Karpas-422 (cell line): ENCODE results near the gene CTAG1B. TPM values are rescaled to one million over a fixed set of nuclear protein-coding genes. Genes with fewer than 3 reads are reported as not detected.

Experiments used
- small RNA-seq: library from RNA; depleted of rRNA; stranded (forward); fragments of <200 nt; gene quantifications from one replicate; pipeline ENCODE3, GENCODE V24; 2014
- total RNA-seq: library from RNA; depleted of rRNA; stranded (reverse); fragments of >200 nt; shearing (Covaris generic); gene quantifications from 2 replicates; pipeline ENCODE4 v1.2.3, GENCODE V29; 2014; ENCODE audit warnings: low replicate concordance; rRNA removed

Gene CTAG1B
- total RNA-seq, 1 experiment from 2014 or later = not detected

Small RNA genes within 50 kb of the gene (small RNA-seq; reads per million reads assigned to genes)
- gene AC244090.1 = not detected
- gene AC244107.2 = not detected

Other genes with a start within 250 kb of the CTAG1B start
- gene FLNA, start 244.6 kb downstream of the CTAG1B start, total RNA-seq = 46.3 and 89.6 TPM in 2 replicates
- 19.5 and 20.7 TPM in 2 replicates for gene EMD, start 240.0 kb downstream of the CTAG1B start, total RNA-seq
- gene RPL10, start 220.9 kb downstream of the CTAG1B start, total RNA-seq = 4,110 and 4,432 TPM in 2 replicates
- 17.6 and 30.8 TPM in 2 replicates for gene DNASE1L1, start 210.0 kb downstream of the CTAG1B start, total RNA-seq
- gene TAFAZZIN, start 207.7 kb downstream of the CTAG1B start, total RNA-seq = 22.1 and 39.0 TPM in 2 replicates
- 40.0 and 46.6 TPM in 2 replicates for gene ATP6AP1, start 190.6 kb downstream of the CTAG1B start, total RNA-seq
- 52.7 and 88.3 TPM in 2 replicates for gene GDI1, start 182.1 kb downstream of the CTAG1B start, total RNA-seq
- gene FAM50A, start 175.1 kb downstream of the CTAG1B start, total RNA-seq = 18.9 and 49.5 TPM in 2 replicates
- gene PLXNA3, start 161.0 kb downstream of the CTAG1B start, total RNA-seq = 7.2 and 15.8 TPM in 2 replicates
- gene LAGE3, start 140.0 kb downstream of the CTAG1B start, total RNA-seq = 51.8 and 73.5 TPM in 2 replicates
- 30.4 and 52.2 TPM in 2 replicates for gene UBL4A, start 132.7 kb downstream of the CTAG1B start, total RNA-seq
- gene SLC10A3, start 128.7 kb downstream of the CTAG1B start, total RNA-seq = 30.5 and 32.1 TPM in 2 replicates
- 14.0 and 36.4 TPM in 2 replicates for gene FAM3A, start 103.0 kb downstream of the CTAG1B start, total RNA-seq
- gene G6PD, start 72.4 kb downstream of the CTAG1B start, total RNA-seq = 24.3 and 36.1 TPM in 2 replicates
- gene IKBKG, start 71.7 kb downstream of the CTAG1B start, total RNA-seq = 8.1 and 14.3 TPM in 2 replicates
- gene CTAG1A, start 34.1 kb downstream of the CTAG1B start, total RNA-seq = not detected in 2 replicates
- gene CTAG2, start 34.3 kb upstream of the CTAG1B start, total RNA-seq = 15.5 TPM in 1 of 2 replicates, not detected in the other
- 3.5 and 26.2 TPM in 2 replicates for gene GAB3, start 131.8 kb upstream of the CTAG1B start, total RNA-seq
- 58.6 and 94.0 TPM in 2 replicates for gene DKC1, start 143.6 kb upstream of the CTAG1B start, total RNA-seq
- 5.7 and 10.7 TPM in 2 replicates for gene MPP1, start 186.2 kb upstream of the CTAG1B start, total RNA-seq
- not detected in 2 replicates for gene SMIM9, start 215.4 kb upstream of the CTAG1B start, total RNA-seq